ENCODE results near the gene RAB17.

RAB17 gene

DNA sequence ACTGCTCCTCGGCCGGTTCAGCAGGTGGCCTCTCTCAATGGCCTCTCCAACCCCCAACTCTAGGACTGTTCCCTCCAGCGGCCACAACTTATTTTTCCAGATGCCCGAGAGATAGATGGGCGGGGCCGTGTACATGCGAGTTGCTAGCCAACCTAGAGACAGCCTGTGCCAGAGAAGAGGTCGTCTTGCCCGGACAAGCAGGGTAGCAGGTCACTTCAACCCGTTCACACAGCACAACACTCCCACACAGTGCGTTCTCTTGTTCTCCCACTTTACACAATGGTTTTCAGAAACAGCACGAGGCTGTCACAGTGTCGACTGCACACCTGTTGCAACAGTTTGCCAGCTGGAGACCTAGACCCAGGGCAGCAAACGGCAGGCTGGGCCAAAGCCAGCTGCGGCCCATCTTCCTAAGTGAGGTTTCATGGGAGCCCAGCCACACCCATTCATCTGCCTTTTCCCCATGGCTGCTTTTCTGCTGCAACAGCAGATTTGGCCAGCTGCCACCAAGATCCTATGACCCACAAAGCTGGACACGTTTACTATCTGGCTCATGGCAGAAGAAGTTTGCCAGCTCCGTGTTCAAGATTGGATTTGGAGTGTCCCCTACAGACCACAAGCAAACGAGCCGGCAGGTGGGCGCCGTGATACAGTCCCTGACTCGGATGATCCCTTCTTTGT, 31.4 kb downstream of the RAB17 start:
- no peak for DNase-seq (ENCODE audit: low spot score)

DNA sequence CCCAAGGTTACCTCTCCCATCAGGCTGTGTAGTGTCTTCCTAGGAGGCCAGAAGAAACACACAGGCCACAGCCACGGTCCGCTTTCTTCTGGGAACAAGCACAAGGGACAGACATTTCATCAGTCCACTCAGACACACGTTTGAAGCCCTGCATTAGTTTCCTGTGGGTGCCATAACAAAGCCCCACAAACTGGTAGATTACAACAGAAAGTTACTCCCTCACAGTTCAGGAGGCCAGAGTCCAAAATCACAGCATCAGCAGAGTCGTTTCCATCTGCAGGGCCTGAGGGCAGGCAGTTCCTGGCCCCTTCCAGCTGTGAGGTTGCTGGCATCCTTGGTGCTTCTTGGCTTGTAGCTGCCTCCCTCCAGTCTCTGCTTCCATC, 32.9 kb downstream of the RAB17 start:
- no peak for DNase-seq (ENCODE audit: low spot score)

DNA sequence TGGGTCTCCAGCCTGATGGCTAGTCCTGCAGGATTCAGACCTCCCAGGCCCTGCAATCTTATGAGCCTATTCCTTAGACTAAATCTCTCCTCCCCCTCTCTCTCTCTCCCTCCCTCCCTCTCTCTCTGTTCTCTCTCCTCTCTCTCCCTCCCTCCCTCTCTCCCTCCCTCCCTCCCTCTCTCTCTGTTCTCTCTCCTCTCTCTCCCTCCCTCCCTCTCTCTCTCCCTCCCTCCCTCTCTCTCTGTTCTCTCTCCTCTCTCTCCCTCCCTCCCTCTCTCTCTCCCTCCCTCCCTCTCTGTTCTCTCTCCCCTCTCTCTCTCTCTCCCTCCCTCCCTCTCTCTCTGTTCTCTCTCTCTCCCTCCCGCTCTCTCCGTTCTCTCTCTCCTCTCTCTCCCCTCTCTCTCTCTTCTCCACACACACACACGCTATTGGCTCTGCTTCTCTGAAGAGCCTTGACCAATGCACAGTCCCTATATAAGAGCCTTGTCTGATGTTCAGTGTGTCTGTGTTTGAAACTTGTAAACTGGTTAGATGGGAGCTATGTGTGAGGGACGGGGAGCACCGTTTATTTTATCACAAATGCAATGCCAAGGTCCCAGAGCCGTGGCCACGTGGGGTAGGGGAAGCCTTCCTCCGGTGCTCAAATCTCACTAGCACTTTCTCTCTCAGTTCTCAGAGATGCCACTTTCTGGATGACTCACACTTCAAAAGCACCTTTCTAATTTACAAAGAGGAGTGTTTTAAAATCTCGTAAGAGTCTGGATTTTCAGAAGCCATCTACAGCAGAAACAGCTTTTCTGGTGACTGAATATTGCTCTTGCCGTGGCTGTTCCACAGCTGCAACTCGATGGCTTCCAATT, 33.5 kb downstream of the RAB17 start:
- no peak for DNase-seq (ENCODE audit: low spot score)

DNA sequence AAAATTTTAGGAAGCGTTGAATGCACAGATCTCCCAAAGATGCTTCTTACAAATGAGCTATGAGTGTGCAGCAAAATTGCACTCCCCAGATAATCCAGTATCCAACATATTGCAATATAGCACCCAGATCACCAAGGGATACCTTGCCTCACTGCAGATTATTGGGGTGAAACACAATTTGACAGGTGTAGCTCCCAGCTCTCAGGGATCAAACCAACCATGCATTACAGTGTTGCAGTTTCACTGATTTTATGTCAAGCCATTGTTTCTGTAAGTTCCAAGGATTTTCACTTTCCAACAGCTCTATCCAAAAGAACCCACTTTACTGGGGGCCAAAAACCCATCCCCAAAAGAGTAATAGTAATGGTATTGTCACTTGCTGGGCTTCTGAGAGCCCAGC, 35.0 kb downstream of the RAB17 start:
- no peak for DNase-seq (ENCODE audit: low spot score)

- no peak for DNase-seq (ENCODE audit: low spot score)
Measured at GRCh38 chr2:237553948-237554347, 36.6 kb downstream of the RAB17 start.

- DNase-seq (ENCODE audit: low spot score): no peak
Measured at GRCh38 chr2:237552908-237553307, 37.6 kb downstream of the RAB17 start.

GRCh38 chr2:237551071-237551574, 39.4 kb downstream of the RAB17 start:
- DNase-seq (ENCODE audit: low spot score): no peak

GRCh38 chr2:237549643-237550415, 40.7 kb downstream of the RAB17 start:
- DNase-seq (ENCODE audit: low spot score): no peak

- no peak for DNase-seq (ENCODE audit: low spot score)
Measured at GRCh38 chr2:237549216-237549615, 41.3 kb downstream of the RAB17 start.

DNA sequence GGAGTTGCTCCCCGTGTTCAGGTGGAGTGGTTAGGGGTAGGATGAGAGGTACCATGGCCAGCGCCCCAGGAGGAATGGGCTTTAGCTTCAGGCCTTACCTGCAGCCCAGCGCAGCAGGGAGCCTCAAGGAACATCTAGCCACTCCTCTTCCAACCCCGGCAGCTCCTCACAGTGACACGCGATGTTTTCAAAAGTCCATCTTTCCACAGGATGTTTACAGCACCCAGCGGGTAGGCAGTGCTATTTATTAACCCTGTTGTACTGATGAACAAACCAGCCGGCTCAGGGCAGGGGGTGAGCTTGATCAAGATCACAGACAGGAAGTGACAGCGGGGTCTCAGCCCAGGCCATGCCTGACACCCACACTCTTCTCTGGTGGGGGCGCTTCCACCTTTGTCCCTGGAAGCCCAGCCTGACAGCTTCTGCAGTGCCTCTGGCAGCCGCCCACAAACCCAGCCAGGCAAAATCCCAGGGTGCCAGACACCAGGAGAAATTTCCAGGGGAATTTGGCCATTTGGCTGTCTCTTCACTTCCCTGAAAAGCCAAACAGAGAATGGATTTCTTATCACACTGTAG, 42.6 kb downstream of the RAB17 start:
- no peak for DNase-seq (ENCODE audit: low spot score)

GRCh38 chr2:237546876-237547395, 43.6 kb downstream of the RAB17 start:
- DNase-seq (ENCODE audit: low spot score): no peak

- no peak for DNase-seq (ENCODE audit: low spot score)
Measured at GRCh38 chr2:237546040-237546875, 44.3 kb downstream of the RAB17 start.

- DNase-seq (ENCODE audit: low spot score): no peak
Measured at GRCh38 chr2:237542001-237542704, 48.4 kb downstream of the RAB17 start.

- peak; percentile 46 for DNase-seq (ENCODE audit: low spot score)
Measured at GRCh38 chr2:237541243-237541642, 49.3 kb downstream of the RAB17 start.

GRCh38 chr2:237540823-237541222, 49.7 kb downstream of the RAB17 start:
- DNase-seq (ENCODE audit: low spot score): no peak

GRCh38 chr2:237540223-237540775, 50.2 kb downstream of the RAB17 start:
- no peak for DNase-seq (ENCODE audit: low spot score)

- DNase-seq (ENCODE audit: low spot score): no peak
Measured at GRCh38 chr2:237539681-237540080, 50.9 kb downstream of the RAB17 start.

GRCh38 chr2:237538901-237539300, 51.6 kb downstream of the RAB17 start:
- DNase-seq (ENCODE audit: low spot score): no peak

DNA sequence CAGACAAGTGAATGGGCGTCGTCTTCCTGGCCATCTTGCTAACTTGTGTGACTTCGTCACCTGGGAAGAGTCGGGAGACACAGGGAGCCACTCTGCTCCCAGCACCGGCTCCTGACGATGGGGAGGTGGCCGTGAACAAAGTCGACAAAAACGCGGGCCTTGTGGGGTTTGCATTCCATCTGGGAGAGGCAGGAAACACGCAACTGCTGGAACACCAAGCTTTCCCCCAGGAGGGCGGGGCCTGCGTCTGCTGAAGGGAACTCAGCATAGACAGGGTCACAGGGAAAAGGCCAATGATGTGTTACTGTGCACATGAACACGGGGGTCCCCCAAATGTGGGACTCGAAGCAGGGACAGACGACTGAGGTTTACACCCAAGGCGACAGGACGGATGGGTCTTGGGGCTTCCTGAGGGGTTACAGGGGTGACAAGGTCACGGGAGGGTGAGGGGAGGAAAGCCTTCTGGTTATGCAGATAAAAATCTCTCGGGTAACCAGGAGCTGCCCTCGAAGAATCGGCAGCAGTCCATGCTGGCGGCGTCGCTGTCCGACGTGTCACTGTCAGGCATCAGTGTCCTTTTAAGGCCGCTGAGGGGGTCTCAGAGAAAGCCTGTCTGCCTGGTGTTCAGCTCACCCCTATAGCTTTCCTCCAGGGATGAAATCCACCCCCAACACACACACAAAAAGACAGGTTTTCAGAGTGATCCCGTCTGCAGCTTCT, 52.4 kb downstream of the RAB17 start:
- DNase-seq (ENCODE audit: low spot score): no peak
